GM12872 (cell line): ENCODE results near the gene EPAS1.

Source experiments
- TF ChIP-seq, protein P1 (sequence below): IDR thresholded peaks from 3 replicates; pipeline ENCODE4 v1.5.1; 2011; ENCODE audit warnings: low read depth, mild to moderate bottlenecking, low read length, moderate library complexity; ENCODE audit not compliant: insufficient read depth

The EPAS1 gene

DNA sequence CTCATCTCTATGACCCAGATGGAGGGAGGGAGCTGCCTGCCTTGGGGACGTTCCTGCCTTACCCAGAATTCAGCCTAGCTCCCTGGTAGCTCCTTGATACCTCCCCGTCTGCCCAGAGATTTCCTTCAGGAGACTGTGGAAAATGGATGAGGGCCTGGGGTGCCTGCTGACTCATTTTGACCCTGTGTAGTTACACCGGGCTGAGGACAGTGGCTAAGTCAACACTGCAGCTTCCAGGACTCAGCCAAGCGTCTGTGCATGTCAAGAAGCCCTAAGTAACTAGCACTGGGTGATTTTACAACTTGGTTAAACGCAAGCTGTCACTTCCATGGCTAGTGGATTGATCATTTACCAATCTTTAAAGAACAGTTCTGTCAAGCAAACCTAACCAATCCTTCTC lies 23.3 kb upstream of the EPAS1 start:
- TF ChIP-seq, protein P1, sequence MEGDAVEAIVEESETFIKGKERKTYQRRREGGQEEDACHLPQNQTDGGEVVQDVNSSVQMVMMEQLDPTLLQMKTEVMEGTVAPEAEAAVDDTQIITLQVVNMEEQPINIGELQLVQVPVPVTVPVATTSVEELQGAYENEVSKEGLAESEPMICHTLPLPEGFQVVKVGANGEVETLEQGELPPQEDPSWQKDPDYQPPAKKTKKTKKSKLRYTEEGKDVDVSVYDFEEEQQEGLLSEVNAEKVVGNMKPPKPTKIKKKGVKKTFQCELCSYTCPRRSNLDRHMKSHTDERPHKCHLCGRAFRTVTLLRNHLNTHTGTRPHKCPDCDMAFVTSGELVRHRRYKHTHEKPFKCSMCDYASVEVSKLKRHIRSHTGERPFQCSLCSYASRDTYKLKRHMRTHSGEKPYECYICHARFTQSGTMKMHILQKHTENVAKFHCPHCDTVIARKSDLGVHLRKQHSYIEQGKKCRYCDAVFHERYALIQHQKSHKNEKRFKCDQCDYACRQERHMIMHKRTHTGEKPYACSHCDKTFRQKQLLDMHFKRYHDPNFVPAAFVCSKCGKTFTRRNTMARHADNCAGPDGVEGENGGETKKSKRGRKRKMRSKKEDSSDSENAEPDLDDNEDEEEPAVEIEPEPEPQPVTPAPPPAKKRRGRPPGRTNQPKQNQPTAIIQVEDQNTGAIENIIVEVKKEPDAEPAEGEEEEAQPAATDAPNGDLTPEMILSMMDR, result no peak

DNA sequence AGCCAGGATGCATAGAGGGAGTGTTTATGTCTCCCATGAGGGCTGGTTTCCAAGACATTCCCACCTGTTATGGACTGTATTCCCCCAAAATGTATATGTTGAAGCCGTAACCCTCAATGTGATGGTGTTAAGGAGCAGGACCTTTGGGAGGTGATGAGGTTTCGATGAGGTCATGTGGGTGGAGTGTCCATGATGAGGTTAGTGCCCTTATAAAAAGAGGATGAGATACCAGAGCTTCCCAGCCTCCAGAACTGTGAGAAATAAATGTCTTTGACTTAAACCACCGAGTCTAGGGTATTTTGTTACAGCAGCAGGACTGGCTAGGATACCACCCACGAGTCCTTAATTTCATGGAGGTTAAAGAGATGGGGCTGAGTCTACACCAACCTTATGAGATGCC lies 22.6 kb upstream of the EPAS1 start:
- TF ChIP-seq, protein P1, result no peak

DNA sequence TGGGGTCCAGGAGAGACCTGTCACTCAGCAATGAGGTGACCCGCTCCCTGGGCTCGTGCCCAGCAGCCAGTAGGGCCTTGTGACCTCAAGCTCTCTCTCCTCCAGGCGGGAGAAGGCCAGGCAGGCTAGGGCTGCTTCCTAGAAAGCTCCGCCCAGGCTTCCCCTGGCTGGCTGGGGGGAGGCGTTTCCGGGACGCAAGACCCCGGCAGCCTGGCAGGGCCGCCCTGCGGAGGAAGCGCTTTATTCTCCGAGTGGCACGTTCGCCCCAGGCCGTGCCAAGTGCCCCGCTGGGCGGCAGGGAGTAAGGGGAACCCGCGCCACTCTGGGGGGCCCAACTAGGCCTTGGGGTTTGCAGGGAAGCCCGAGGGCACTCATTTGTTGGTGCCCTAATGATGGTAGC lies 21.2 kb upstream of the EPAS1 start:
- TF ChIP-seq, protein P1, result no peak

DNA sequence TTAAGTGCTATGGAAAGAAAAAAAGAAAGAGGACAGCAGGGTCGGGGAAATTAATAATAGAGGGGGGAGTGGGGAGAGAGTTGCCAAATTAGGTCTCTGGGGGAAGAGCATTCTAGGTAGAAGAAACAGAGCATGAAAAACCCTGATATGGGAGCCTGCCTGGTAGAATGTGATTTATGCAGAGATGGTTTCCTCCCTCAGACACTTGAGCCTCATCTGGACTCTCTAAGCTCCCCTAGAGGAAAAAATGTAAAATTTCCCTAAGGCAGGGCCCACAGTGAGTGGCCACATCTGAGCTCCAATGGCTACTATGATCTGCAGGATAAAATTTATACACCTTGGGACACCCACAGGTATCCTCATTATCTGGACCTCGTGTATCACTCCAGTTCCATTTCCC lies 20.6 kb upstream of the EPAS1 start:
- TF ChIP-seq, protein P1, result no peak

DNA sequence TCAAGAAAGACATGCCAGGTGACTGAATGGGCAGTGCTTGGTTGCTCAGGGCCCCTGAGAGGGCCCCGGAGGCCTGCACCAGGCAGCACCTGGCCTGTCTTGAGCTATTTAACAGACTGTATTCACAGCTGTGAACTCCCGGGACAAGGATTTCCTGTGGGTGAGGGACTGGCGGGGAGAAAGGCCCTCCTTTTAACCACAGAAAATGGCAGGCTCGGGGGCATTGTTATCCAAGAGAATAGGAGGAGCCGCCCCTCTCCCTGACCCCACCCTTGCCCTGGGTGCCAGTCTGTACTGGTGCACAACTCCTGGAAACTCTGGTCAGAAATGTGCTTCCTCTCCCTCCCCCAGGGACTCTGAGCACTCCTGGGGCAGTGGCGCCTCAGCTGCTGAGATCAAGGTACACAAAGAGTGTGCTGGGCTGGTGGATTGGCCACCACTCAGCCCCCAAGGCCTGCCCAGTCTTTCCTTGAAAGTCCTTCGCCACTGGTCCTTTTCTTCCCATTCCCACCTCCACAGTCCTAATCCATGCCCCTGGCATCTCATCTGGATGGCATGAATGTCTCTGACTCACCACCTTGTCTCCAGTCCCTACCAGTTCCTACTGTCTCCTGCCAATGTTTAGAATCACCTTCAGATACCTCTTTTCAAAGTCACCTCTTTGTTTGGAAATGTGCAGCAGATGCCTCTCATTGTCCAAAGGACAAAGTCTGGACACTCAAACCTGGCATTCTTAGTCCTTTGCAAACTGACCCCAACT lies 19.6 kb upstream of the EPAS1 start:
- TF ChIP-seq, protein P1, result no peak

DNA sequence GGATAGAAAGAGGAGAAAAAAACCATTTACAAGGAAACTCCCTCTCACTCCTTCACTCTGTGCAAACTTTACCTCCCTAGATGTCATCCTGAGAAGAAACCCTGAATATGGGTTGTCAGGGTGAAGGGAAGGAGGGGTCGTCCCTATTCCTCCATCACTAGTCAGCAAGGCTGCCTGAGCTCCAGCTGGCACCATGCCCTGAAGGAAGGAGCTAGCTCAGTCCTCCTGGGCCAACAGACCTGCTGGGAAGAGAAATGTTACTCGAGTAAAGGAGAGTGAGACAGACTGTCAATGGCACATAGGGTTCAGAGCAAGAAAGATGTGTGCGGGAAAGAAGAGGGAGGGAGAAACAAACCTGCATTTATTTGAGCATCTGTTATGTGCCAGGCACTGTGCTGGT lies 18.3 kb upstream of the EPAS1 start:
- TF ChIP-seq, protein P1, result no peak

DNA sequence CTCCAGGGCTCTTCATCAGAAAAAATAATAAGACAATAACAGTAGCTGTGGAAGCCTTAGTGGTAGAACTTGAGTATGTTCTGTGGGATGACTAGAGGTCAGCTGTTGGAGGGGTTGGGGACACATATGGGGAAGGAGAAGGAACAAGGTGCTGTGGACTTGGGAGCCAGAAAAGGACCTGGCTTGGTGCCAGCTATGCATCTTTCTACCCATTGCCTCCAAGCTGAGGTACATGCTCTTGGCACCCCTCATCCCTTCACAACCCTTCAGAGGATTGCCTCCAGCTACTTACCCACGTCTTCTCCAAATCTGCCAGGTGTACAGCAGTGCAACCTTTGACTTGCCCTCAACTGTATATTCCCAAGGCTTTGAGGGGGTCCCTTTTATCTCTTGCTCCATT lies 15.3 kb upstream of the EPAS1 start:
- TF ChIP-seq, protein P1, result no peak
